H9 (cell line): ENCODE results near the gene TOGARAM1. TPM values are rescaled to one million over a fixed set of nuclear protein-coding genes. Genes with fewer than 3 reads are reported as not detected.

Experiments used
- DNase-seq: peaks from one replicate; pipeline ENCODE4 v3.0.0-alpha.2; 2017
- H2AFZ ChIP-seq: one replicate; pipeline ENCODE4 v1.6.1; 2013; ENCODE audit warnings: mild to moderate bottlenecking, low read length, control low read depth, moderate library complexity
- H2AK5ac ChIP-seq: 2 replicates; pipeline ENCODE4 v1.6.1; 2013; ENCODE audit warnings: low read length, control low read depth, mixed read lengths; ENCODE audit not compliant: insufficient read length
- H2BK120ac ChIP-seq: one replicate; pipeline ENCODE4 v1.6.1; 2013; ENCODE audit warnings: low read depth, mild to moderate bottlenecking, low read length, control low read depth, inconsistent platforms; ENCODE audit not compliant: poor library complexity, severe bottlenecking
- H2BK12ac ChIP-seq: 2 replicates; pipeline ENCODE4 v1.6.1; 2013; ENCODE audit warnings: low read length, control low read depth, mixed read lengths, low read depth; ENCODE audit not compliant: insufficient read length
- H2BK15ac ChIP-seq: 2 replicates; pipeline ENCODE4 v1.6.1; 2013; ENCODE audit warnings: low read depth, low read length, control low read depth
- H2BK20ac ChIP-seq: one replicate; pipeline ENCODE4 v1.6.1; 2013; ENCODE audit warnings: low read depth, mild to moderate bottlenecking, low read length, control low read depth, inconsistent platforms; ENCODE audit not compliant: poor library complexity, severe bottlenecking
- H2BK5ac ChIP-seq: 2 replicates; pipeline ENCODE4 v1.6.1; 2013; ENCODE audit warnings: low read length, control low read depth, mixed read lengths; ENCODE audit not compliant: insufficient read length
- H3K14ac ChIP-seq: 2 replicates; pipeline ENCODE4 v1.6.1; 2013; ENCODE audit warnings: low read length, control low read depth; ENCODE audit not compliant: insufficient read depth
- H3K18ac ChIP-seq: 2 replicates; pipeline ENCODE4 v1.6.1; 2013; ENCODE audit warnings: low read depth, mild to moderate bottlenecking, mixed read lengths, low read length, control low read depth; ENCODE audit not compliant: insufficient read length
- H3K23ac ChIP-seq: 2 replicates; pipeline ENCODE4 v1.6.1; 2013; ENCODE audit warnings: low read length, control low read depth, mixed read lengths, low read depth; ENCODE audit not compliant: insufficient read length
- H3K23me2 ChIP-seq: 2 replicates; pipeline ENCODE4 v1.6.1; 2013; ENCODE audit warnings: low read depth, mild to moderate bottlenecking, mixed read lengths, low read length, control low read depth; ENCODE audit not compliant: insufficient read length, poor library complexity, severe bottlenecking
- H3K27ac ChIP-seq: 2 replicates; pipeline ENCODE4 v1.5.1; 2013; ENCODE audit warnings: low read length, control low read depth, mixed read lengths, low read depth; ENCODE audit not compliant: insufficient read length
- H3K27me3 ChIP-seq: 2 replicates; pipeline ENCODE4 v1.6.1; 2013; ENCODE audit warnings: low read length, control low read depth, inconsistent platforms; ENCODE audit not compliant: insufficient read depth
- H3K4ac ChIP-seq: 2 replicates; pipeline ENCODE4 v1.6.1; 2013; ENCODE audit warnings: low read depth, mild to moderate bottlenecking, control low read depth, inconsistent platforms, low read length, moderate library complexity
- H3K4me1 ChIP-seq: 2 replicates; pipeline ENCODE4 v1.6.1; 2013; ENCODE audit warnings: low read length, control low read depth, inconsistent platforms; ENCODE audit not compliant: insufficient read depth
- H3K4me2 ChIP-seq: 2 replicates; pipeline ENCODE4 v1.6.1; 2013; ENCODE audit warnings: low read length, control low read depth, mixed read lengths; ENCODE audit not compliant: insufficient read length, insufficient read depth
- H3K56ac ChIP-seq: 2 replicates; pipeline ENCODE4 v1.6.1; 2013; ENCODE audit warnings: low read depth, mild to moderate bottlenecking, mixed read lengths, low read length, control low read depth; ENCODE audit not compliant: insufficient read length
- H3K79me1 ChIP-seq: 2 replicates; pipeline ENCODE4 v1.6.1; 2013; ENCODE audit warnings: low read depth, mild to moderate bottlenecking, moderate library complexity, low read length, control low read depth, inconsistent platforms; ENCODE audit not compliant: insufficient read depth, poor library complexity, severe bottlenecking
- H3K79me2 ChIP-seq: 2 replicates; pipeline ENCODE4 v1.6.1; 2013; ENCODE audit warnings: low read length, control low read depth, inconsistent platforms; ENCODE audit not compliant: insufficient read depth
- H3K9ac ChIP-seq: 2 replicates; pipeline ENCODE4 v1.6.1; 2013; ENCODE audit warnings: low read length, control low read depth, mixed read lengths; ENCODE audit not compliant: insufficient read length; ENCODE audit errors: extremely low read depth
- H3K9me3 ChIP-seq: one replicate; pipeline ENCODE4 v1.6.1; 2013; ENCODE audit warnings: low read depth, low read length, inconsistent platforms; ENCODE audit not compliant: control insufficient read depth
- H3T11ph ChIP-seq: one replicate; pipeline ENCODE4 v1.6.1; 2013; ENCODE audit warnings: mild to moderate bottlenecking, low read length, control low read depth, inconsistent platforms
- H4K20me1 ChIP-seq: one replicate; pipeline ENCODE4 v1.6.1; 2013; ENCODE audit not compliant: control insufficient read depth, insufficient read length, insufficient read depth
- H4K5ac ChIP-seq: 2 replicates; pipeline ENCODE4 v1.6.1; 2013; ENCODE audit warnings: low read depth, mild to moderate bottlenecking, mixed read lengths, low read length, control low read depth; ENCODE audit not compliant: insufficient read length
- H4K8ac ChIP-seq: replicated peaks from 2 replicates; pipeline ENCODE4 v1.6.1; 2013; ENCODE audit warnings: low read length, control low read depth, mixed read lengths, low read depth; ENCODE audit not compliant: insufficient read length
- H4K91ac ChIP-seq: 2 replicates; pipeline ENCODE4 v1.6.1; 2013; ENCODE audit warnings: low read depth, mild to moderate bottlenecking, moderate library complexity, mixed read lengths, low read length, control low read depth; ENCODE audit not compliant: insufficient read length
- H3K27ac Mint-ChIP-seq, 3 experiments: 2 replicates in 2 of 3; 3 replicates in 1 of 3; pipeline ENCODE4 v1.8.0; 2020 to 2021; ENCODE audit warnings: mixed read lengths in 3 of 3, mild to moderate bottlenecking in 1 of 3, moderate library complexity in 1 of 3
- H3K27me3 Mint-ChIP-seq: 2 replicates; pipeline ENCODE4 v1.8.0; 2021; ENCODE audit warnings: low read depth, mild to moderate bottlenecking, moderate library complexity, mixed read lengths
- H3K36me3 Mint-ChIP-seq, 3 experiments: 2 replicates in 2 of 3; 3 replicates in 1 of 3; pipeline ENCODE4 v1.8.0; 2020 to 2021; ENCODE audit warnings: low read depth in 3 of 3, mixed read lengths in 3 of 3; ENCODE audit not compliant: insufficient read depth in 1 of 3
- H3K4me1 Mint-ChIP-seq, 2 experiments: 2 replicates each; pipeline ENCODE4 v1.8.0; 2020; ENCODE audit warnings: mixed read lengths in 2 of 2
- H3K4me3 Mint-ChIP-seq, 2 experiments: 2 replicates in 1 of 2; 3 replicates in 1 of 2; pipeline ENCODE4 v1.8.0; 2020 to 2021; ENCODE audit warnings: mild to moderate bottlenecking in 2 of 2, mixed read lengths in 2 of 2, moderate library complexity in 1 of 2
- H3K9me3 Mint-ChIP-seq, 2 experiments: 2 replicates in 1 of 2; 3 replicates in 1 of 2; pipeline ENCODE4 v1.8.0; 2020; ENCODE audit warnings: mild to moderate bottlenecking in 2 of 2, mixed read lengths in 2 of 2, moderate library complexity in 1 of 2
- WGBS: extraction: QIAGEN DNeasy Blood & Tissue Kit; methylation state at CpG from one replicate; pipeline ENCODE4 v1.1.7; 2013; ENCODE audit warnings: missing lambda C conversion rate, low lambda C conversion rate, mixed read lengths; ENCODE audit not compliant: insufficient read length; ENCODE audit errors: extremely low coverage; 5-methylcytosine and 5-hydroxymethylcytosine counted together
- total RNA-seq: library from RNA; stranded (reverse); gene quantifications from 2 replicates; pipeline ENCODE4 v1.2.1, GENCODE V29; 2021
- TF ChIP-seq, protein P1 (sequence below): fragments of 200-600 bp; sonication (generic); conservative IDR thresholded peaks from 3 replicates; pipeline ENCODE4 v1.8.0; 2021; ENCODE audit warnings: antibody characterized with exemption, mild to moderate bottlenecking

Gene TOGARAM1
- total RNA-seq, 1 experiment from 2014 or later: 11.4 TPM

DNA sequence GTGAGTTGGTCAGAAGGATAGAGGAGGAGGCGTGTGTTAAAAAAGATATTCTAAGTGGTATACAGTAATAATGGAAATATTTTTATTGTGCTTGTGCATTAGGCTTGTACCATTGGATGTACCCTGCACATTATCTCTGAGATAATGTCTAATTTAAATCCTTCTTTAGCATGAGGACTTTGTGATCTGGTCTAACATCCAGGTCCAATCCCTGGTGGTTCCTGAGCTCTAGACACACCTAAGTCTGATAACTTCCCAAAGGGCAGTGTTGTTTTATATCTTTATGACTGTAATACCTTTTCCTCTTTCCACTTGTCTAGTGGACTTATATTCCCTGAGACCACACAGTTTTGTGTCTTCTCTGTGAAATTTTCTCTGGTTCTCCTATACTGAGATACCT is 142.6 kb downstream of the TOGARAM1 start:
- TF ChIP-seq, protein P1, sequence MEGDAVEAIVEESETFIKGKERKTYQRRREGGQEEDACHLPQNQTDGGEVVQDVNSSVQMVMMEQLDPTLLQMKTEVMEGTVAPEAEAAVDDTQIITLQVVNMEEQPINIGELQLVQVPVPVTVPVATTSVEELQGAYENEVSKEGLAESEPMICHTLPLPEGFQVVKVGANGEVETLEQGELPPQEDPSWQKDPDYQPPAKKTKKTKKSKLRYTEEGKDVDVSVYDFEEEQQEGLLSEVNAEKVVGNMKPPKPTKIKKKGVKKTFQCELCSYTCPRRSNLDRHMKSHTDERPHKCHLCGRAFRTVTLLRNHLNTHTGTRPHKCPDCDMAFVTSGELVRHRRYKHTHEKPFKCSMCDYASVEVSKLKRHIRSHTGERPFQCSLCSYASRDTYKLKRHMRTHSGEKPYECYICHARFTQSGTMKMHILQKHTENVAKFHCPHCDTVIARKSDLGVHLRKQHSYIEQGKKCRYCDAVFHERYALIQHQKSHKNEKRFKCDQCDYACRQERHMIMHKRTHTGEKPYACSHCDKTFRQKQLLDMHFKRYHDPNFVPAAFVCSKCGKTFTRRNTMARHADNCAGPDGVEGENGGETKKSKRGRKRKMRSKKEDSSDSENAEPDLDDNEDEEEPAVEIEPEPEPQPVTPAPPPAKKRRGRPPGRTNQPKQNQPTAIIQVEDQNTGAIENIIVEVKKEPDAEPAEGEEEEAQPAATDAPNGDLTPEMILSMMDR: no peak
- no peaks in the 10 kb centered on the region for H3K9me3 Mint-ChIP-seq

More for the DNA sequence above, 142.6 kb downstream of the TOGARAM1 start:
- H3K79me1 ChIP-seq: no peaks in the 10 kb centered on the region
- no peaks in the 10 kb centered on the region for H3K4me1 ChIP-seq
- no peak overlapping the region for H3K27ac ChIP-seq
- H3K27me3 ChIP-seq: no peaks in the 10 kb centered on the region
- H4K91ac ChIP-seq: no peak overlapping the region
- H2AK5ac ChIP-seq: no peak overlapping the region
- H3K14ac ChIP-seq: no peak overlapping the region
- H2BK15ac ChIP-seq: no peak overlapping the region
- H2BK20ac ChIP-seq: no peak overlapping the region
- no peak overlapping the region for H3K9ac ChIP-seq
- no peak overlapping the region for H2BK5ac ChIP-seq
- WGBS: no CpG with 5 or more reads among the region's 1 CpG
- H4K20me1 ChIP-seq: no peaks in the 10 kb centered on the region
- no peak for DNase-seq
- no peaks in the 10 kb centered on the region for H3K27me3 Mint-ChIP-seq
- H4K8ac ChIP-seq: no peak overlapping the region
- no peaks in the 10 kb centered on the region for H3K23me2 ChIP-seq
- H3K9me3 ChIP-seq: no peaks in the 10 kb centered on the region
- H3K18ac ChIP-seq: no peak overlapping the region
- peaks cover 25 to 78% (median 68%) of the 10 kb centered on the region in 3 experiments; a peak in 6 of 7 replicates for H3K36me3 Mint-ChIP-seq
- no peak overlapping the region for H3K4me3 Mint-ChIP-seq
- H4K5ac ChIP-seq: no peak overlapping the region
- no peak overlapping the region for H2AFZ ChIP-seq
- no peak overlapping the region for H3K56ac ChIP-seq
- H3K4me1 Mint-ChIP-seq: peaks cover 0 to 4% of the 10 kb centered on the region in 2 experiments
- H3T11ph ChIP-seq: no peak overlapping the region
- H2BK12ac ChIP-seq: no peak overlapping the region
- H3K79me2 ChIP-seq: no peaks in the 10 kb centered on the region
- no peak overlapping the region for H3K4ac ChIP-seq
- no peak overlapping the region for H3K4me2 ChIP-seq
- no peak overlapping the region for H3K27ac Mint-ChIP-seq
- H2BK120ac ChIP-seq: no peak overlapping the region
- H3K23ac ChIP-seq: no peak overlapping the region
